Measurements from ENCODE around the gene RNF114.
"Not testable (repeated sequence)": the region's sequence is repeated elsewhere in the genome, so short reads cannot be mapped to it uniquely, and the experiment has no call there.

Gene RNF114

GRCh38 chr20:49928411-49929141 is 7.6 kb upstream of the RNF114 start:
- FAIRE-seq, result peak; percentile 91

GRCh38 chr20:49929142-49929494 is 7.1 kb upstream of the RNF114 start:
- no peak for FAIRE-seq

GRCh38 chr20:49935746-49936152 is 448 bp upstream of the RNF114 start:
- FAIRE-seq, result no peak

GRCh38 chr20:49937027-49937929 is 1.1 kb downstream of the RNF114 start:
- FAIRE-seq, result no peak

- no peak for FAIRE-seq
Measured at GRCh38 chr20:49938173-49939163, 2.3 kb downstream of the RNF114 start.

GRCh38 chr20:49941456-49941855 is 5.3 kb downstream of the RNF114 start:
- no peak for FAIRE-seq

GRCh38 chr20:49942303-49942702 is 6.1 kb downstream of the RNF114 start:
- no peak for FAIRE-seq

GRCh38 chr20:49942942-49943341 is 6.7 kb downstream of the RNF114 start:
- FAIRE-seq, result no peak

- no peak for FAIRE-seq
Measured at GRCh38 chr20:49945306-49945700, 9.1 kb downstream of the RNF114 start.

GRCh38 chr20:49945701-49946477 is 9.7 kb downstream of the RNF114 start:
- FAIRE-seq, result no peak

GRCh38 chr20:49948178-49948577 is 12.0 kb downstream of the RNF114 start:
- no peak for FAIRE-seq

GRCh38 chr20:49948809-49949507 is 12.8 kb downstream of the RNF114 start:
- no peak for FAIRE-seq

- FAIRE-seq, result no peak
Measured at GRCh38 chr20:49951151-49951550, 15.0 kb downstream of the RNF114 start.

- no peak for FAIRE-seq
Measured at GRCh38 chr20:49955167-49955566, 19.0 kb downstream of the RNF114 start.

GRCh38 chr20:49955830-49956396 is 19.7 kb downstream of the RNF114 start:
- FAIRE-seq, result not testable (repeated sequence)

- no peak for FAIRE-seq
Measured at GRCh38 chr20:49956689-49957088, 20.5 kb downstream of the RNF114 start.

GRCh38 chr20:49957089-49957938 is 21.1 kb downstream of the RNF114 start:
- FAIRE-seq, result not testable (repeated sequence)

GRCh38 chr20:49961413-49961812 is 25.2 kb downstream of the RNF114 start:
- no peak for FAIRE-seq

GRCh38 chr20:49964964-49965780 is 29.0 kb downstream of the RNF114 start:
- FAIRE-seq, result peak; percentile 61

Data from G401.6 (cell line).